GM19035 (cell line): ENCODE data around the gene DR1.

Source experiments
- ATAC-seq: cut with Tn5 transposase; IDR thresholded peaks from one replicate; pipeline ENCODE4 v1.9.1; 2021; ENCODE audit not compliant: unreplicated experiment

The DR1 gene

GRCh38 chr1:93345633-93346420 lies at the start of gene DR1:
DR1 (plus strand) TSS chr1:93345907; CDS start chr1:93346646, 739 bp downstream.
- ATAC-seq = peak; percentile 76

DNA sequence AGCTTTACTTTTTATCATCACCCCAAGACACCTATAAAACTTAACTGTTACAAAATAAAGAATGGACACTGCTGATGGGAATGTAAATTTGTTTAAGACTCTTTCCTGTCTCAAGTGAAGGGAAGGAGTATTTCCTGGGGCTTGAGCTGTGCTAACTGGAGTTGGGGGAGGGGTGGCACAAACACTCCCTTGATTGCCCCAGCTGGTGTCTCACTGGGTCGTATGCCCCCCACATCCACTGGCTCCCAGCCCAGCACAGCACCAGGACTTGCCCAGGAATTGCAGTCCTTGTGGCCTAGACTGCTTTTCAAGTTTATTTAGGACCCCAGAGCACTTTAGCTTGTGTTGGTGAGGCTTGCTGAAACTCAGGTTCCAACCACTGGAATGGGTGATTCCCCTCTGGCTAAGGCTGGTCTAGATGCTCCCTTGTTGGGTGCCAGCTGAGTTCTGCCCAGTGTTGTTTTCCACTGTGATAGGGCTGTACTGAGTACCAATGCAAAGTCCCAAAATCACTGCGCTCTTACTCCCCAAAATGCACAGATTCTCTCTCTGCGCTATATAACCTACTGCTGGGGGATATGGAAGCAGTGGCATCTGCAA lies 49.1 kb upstream of the DR1 start:
- ATAC-seq = no peak

GRCh38 chr1:93301131-93301530 lies 44.6 kb upstream of the DR1 start:
- no peak for ATAC-seq

DNA sequence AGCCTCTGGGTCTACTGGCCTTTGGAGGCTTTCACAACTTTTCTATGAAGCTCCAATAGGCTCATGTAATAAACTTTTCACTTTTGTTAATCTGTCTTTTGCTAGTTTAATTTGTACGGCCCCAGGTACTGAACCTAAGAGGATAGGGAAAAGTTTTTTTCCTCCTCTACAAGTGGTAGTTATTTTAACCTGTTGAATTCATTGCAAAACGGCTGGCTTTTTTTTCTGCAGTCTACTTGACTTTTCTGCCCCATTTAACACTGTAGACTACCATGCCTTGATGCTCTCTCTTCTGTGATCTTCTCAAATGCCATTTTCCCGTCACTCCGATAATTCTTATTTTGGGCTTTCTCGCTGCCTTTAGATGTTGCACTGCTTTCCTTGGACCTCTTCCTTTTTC lies 43.6 kb upstream of the DR1 start:
- no peak for ATAC-seq

GRCh38 chr1:93304716-93305138 lies 41.0 kb upstream of the DR1 start:
- ATAC-seq = no peak

- ATAC-seq = no peak
Measured at GRCh38 chr1:93306920-93307319, 38.8 kb upstream of the DR1 start.

- ATAC-seq = no peak
Measured at GRCh38 chr1:93313026-93313425, 32.7 kb upstream of the DR1 start.

DNA sequence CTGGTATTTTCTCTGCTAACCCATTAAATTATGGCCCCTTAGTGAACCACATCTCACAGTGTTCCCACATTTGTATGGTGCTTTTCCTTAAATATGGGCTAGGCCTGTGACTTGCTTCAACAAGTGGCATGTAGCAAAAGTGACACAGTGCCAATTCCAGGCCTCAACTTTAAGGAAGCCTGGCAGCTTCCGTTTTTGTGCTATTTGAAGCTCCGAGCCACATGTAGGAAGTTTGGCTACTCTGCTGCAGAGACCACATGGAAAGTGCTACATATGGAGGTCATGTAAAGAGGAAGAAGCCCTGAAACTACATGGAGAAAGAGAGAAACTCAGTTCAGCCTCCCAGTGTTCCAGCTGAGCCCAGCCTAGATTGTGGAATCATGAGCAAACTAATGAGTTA lies 28.5 kb upstream of the DR1 start:
- ATAC-seq = no peak

DNA sequence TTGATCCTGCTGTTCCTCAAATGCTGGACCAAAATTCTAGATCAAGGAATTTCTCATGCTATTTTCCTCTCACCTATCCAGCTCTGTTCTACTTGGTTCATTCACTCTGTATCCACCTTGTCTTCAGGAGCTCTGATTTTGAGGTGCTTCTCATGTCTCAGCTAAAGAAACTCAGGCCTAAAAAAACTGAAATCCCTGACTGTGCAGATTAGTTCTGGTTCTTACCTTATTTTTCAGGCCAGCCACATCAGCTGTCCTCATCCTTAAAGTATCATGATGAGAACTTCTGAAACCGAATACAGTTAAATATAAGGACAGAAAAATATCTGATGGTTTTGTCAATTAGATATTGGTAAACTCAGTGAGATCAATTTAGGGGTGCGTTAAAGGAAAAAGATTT lies 27.8 kb upstream of the DR1 start:
- ATAC-seq = no peak

- ATAC-seq = no peak
Measured at GRCh38 chr1:93321720-93322119, 24.0 kb upstream of the DR1 start.

DNA sequence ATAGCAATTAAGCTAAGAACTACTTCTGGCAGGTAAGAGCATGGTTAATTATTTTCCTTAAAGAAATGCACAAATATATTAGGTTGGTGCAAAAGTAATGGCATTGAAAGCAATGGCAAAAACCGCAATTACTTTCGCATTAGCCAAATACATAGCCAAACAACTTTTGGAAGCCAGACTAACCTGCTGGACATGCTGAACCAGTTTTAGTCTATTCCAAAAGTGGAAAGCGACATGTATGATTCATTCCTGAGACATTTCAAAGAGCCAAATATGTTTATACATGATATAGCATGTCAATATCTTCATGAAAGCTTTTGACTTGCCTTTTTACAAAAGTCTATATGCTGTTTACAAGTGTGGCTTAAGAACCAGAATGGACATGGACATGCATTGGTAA lies 23.4 kb upstream of the DR1 start:
- ATAC-seq = no peak

GRCh38 chr1:93323185-93323820 lies 22.4 kb upstream of the DR1 start:
- ATAC-seq = no peak

DNA sequence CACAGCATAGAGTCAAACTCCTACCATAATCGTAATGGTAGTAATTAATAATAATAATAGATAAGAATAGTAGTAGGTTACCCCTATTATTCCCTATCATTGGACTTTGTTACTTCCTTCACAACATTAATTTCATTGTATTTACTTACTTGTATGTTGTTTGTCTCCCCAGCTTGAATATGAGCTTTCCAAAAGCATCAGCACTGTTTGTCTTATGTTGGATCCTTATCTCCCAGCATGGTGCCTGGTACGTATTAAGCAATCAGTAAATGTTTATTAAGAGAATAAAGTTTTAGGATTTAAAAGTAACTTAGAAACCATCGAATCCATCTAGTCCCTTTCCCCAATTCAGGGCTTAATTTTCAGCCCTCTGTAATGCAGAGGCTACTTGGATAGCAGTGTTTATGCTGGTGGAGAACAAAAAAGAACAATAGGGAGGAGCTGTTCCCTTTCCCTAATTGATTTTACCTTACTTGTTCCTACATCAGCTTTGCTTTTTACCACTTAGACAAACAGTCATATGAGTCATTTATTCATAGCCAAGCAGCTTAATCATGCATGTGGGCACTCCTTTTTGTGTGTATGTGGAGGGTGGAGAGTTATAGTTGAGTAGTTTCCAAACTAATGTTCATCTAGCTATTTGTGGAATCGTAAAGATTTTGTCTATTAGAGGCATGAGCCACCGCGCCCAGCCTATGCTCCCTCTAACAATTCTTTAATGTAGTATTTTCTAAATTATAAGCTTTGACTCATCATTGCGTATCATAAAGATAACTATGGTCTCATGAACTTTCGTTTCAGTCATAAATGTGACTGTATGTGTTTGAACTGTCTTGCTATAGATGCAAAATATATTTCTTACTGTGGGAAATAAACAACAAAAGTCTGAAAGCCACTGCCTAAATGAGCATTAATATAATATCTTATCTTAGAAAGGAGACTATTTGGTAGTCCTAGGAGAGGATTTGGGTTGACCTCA lies 20.9 kb upstream of the DR1 start:
- ATAC-seq = no peak

- no peak for ATAC-seq
Measured at GRCh38 chr1:93328809-93329760, 16.6 kb upstream of the DR1 start.

- ATAC-seq = no peak
Measured at GRCh38 chr1:93330196-93330595, 15.5 kb upstream of the DR1 start.

GRCh38 chr1:93330617-93331016 lies 15.1 kb upstream of the DR1 start:
- ATAC-seq = no peak

DNA sequence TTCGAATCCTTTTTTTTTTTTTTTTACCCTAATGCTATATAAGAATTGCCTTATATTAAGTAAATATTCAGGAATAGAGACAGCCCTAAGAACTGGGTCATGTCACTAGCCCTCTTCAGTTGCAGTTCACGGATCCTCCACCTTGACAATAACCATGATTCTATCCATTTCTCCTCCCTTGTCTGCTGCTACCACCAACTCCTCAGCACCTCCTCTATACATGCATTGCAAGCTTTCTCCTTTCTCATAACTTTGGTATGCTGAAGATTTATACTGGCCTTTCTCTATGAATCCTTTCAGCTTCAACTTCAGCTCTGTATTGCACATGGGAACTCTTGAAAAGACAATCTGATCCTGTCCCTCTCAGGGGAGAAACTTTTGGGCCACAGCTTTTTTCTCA lies 14.3 kb upstream of the DR1 start:
- ATAC-seq = no peak

- ATAC-seq = no peak
Measured at GRCh38 chr1:93332368-93332767, 13.3 kb upstream of the DR1 start.

GRCh38 chr1:93338387-93339146 lies 7.1 kb upstream of the DR1 start:
- no peak for ATAC-seq
